HCT116 (cell line): Measurements from ENCODE around the gene ACTN1. TPM values are rescaled to one million over a fixed set of nuclear protein-coding genes. Genes with fewer than 3 reads are reported as not detected.

Experiments used
- ATAC-seq: fragments of 200-7000 bp; cut with Tn5 transposase; 2 replicates; pipeline ENCODE4 v1.9.1; 2020; ENCODE audit warnings: mild to moderate bottlenecking, moderate library complexity
- BruUV-seq: library from RNA; stranded (reverse); fragments of 400-500 nt; replicated peaks from 2 replicates; lab custom pipeline; 2021; lab: Mats Ljungman, UMichigan
- CTCF ChIA-PET: fragments of 300-600 bp; sonication (Branson Sonifier 250); formaldehyde crosslinking; loops from one replicate; lab custom pipeline; 2021; ENCODE audit warnings: antibody characterized with exemption; lab: Charles Lee
- POLR2A ChIA-PET: fragments of 300-600, 350-600 bp; sonication (Branson Sonifier 250); formaldehyde crosslinking; loops from one replicate; lab custom pipeline; 2021; ENCODE audit warnings: antibody characterized with exemption; lab: Charles Lee
- RAD21 ChIA-PET, 2 experiments: fragments of 300-600 bp; sonication (Branson Sonifier 250); formaldehyde crosslinking; loops; one replicate each; lab custom pipeline; 2023; ENCODE audit warnings: low total read pairs in 2 of 2; ENCODE audit not compliant: uncharacterized antibody in 2 of 2, unreplicated experiment in 2 of 2, low non-redundant PET in 1 of 2; lab: Charles Lee
- DNase-seq: peaks from one replicate; pipeline ENCODE4 v3.0.0-alpha.2; 2010; ENCODE audit warnings: low read depth, low spot score
- H2AFZ ChIP-seq: fragments of 200-600 bp; shearing (Covaris generic), sonication (generic); 2 replicates; pipeline ENCODE4 v1.6.1; 2017; ENCODE audit warnings: low read depth, mixed run types, mixed read lengths, antibody characterized with exemption, low read length; ENCODE audit not compliant: poor library complexity, severe bottlenecking
- H3K27ac ChIP-seq: 2 replicates; pipeline ENCODE4 v1.5.1; 2012; ENCODE audit warnings: low read depth, low read length
- H3K27me3 ChIP-seq: fragments of 200-600 bp; sonication (generic); 2 replicates; pipeline ENCODE4 v1.6.1; 2016; ENCODE audit warnings: mixed run types, low read length, mixed read lengths; ENCODE audit not compliant: insufficient read depth
- H3K36me3 ChIP-seq, 2 experiments: fragments of 200-500 bp in 1 of 2; fragments of 200-600 bp in 1 of 2; sonication (Bioruptor generic) in 1 of 2; sonication (generic) in 1 of 2; 2 replicates each; pipeline versions ENCODE4 v1.5.1 to v1.6.1; 2014 to 2016; ENCODE audit warnings: low read length in 2 of 2, inconsistent platforms in 1 of 2, mixed read lengths in 1 of 2, mixed run types in 1 of 2; ENCODE audit not compliant: insufficient read depth in 2 of 2, control insufficient read depth in 1 of 2
- H3K4me1 ChIP-seq, 2 experiments: fragments of 200-600 bp in 1 of 2; sonication (generic) in 1 of 2; 2 replicates each; pipeline versions ENCODE4 v1.5.1 to v1.6.1; 2012 to 2017; ENCODE audit warnings: low read length in 2 of 2, inconsistent platforms in 1 of 2, mild to moderate bottlenecking in 1 of 2, mixed read lengths in 1 of 2, mixed run types in 1 of 2, moderate library complexity in 1 of 2; ENCODE audit not compliant: insufficient read depth in 2 of 2, control insufficient read depth in 1 of 2
- H3K4me2 ChIP-seq: fragments of 200-600 bp; sonication (generic); 2 replicates; pipeline ENCODE4 v1.6.1; 2017; ENCODE audit warnings: mixed run types, low read length, mixed read lengths
- H3K4me3 ChIP-seq, 2 experiments: fragments of 200-600 bp in 1 of 2; sonication (generic) in 1 of 2; replicated peaks in 1 of 2; 2 replicates each; pipeline ENCODE4 v1.5.1; 2011 to 2016; ENCODE audit warnings: low read length in 2 of 2, control low read depth in 1 of 2, low read depth in 1 of 2, mild to moderate bottlenecking in 1 of 2, mixed read lengths in 1 of 2, mixed run types in 1 of 2
- H3K79me2 ChIP-seq: fragments of 200-600 bp; sonication (generic); 2 replicates; pipeline ENCODE4 v1.6.1; 2017; ENCODE audit warnings: mild to moderate bottlenecking, mixed run types, low read length, moderate library complexity, mixed read lengths; ENCODE audit not compliant: insufficient read depth
- H3K9ac ChIP-seq: fragments of 200-600 bp; sonication (generic); 2 replicates; pipeline ENCODE4 v1.6.1; 2016; ENCODE audit warnings: low read length, mixed read lengths
- H3K9me2 ChIP-seq: fragments of 200-600 bp; sonication (generic), shearing (Covaris generic); 2 replicates; pipeline ENCODE4 v1.6.1; 2017; ENCODE audit warnings: mixed run types, mild to moderate bottlenecking, moderate library complexity; ENCODE audit not compliant: insufficient read depth
- H3K9me3 ChIP-seq, 2 experiments: fragments of 200-500 bp in 1 of 2; fragments of 200-600 bp in 1 of 2; sonication (Bioruptor generic) in 1 of 2; sonication (generic) in 1 of 2; 2 replicates each; pipeline ENCODE4 v1.6.1; 2014 to 2017; ENCODE audit warnings: low read length in 2 of 2, mixed read lengths in 2 of 2, inconsistent platforms in 1 of 2, low read depth in 1 of 2, mild to moderate bottlenecking in 1 of 2, mixed run types in 1 of 2, moderate library complexity in 1 of 2; ENCODE audit not compliant: control insufficient read depth in 1 of 2, insufficient read depth in 1 of 2
- H4K20me1 ChIP-seq: fragments of 200-600 bp; sonication (generic), shearing (Covaris generic); 2 replicates; pipeline ENCODE4 v1.6.1; 2017; ENCODE audit warnings: mixed run types, mild to moderate bottlenecking, moderate library complexity; ENCODE audit not compliant: insufficient read depth
- ATF3 ChIP-seq: IDR thresholded peaks from 2 replicates; pipeline ENCODE4 v1.6.1; 2012
- CTCF ChIP-seq, 3 experiments: fragments of 200-600 bp in 1 of 3; sonication (generic) in 1 of 3; IDR thresholded peaks in 2 of 3; conservative IDR thresholded peaks in 1 of 3; 2 replicates each; pipeline ENCODE4 v1.5.1; 2012 to 2017; ENCODE audit warnings: low read depth in 2 of 3, low read length in 2 of 3, antibody characterized with exemption in 1 of 3, borderline replicate concordance in 1 of 3, control low read depth in 1 of 3, mild to moderate bottlenecking in 1 of 3, mixed read lengths in 1 of 3, mixed run types in 1 of 3, moderate library complexity in 1 of 3; ENCODE audit not compliant: insufficient read depth in 1 of 3
- EZH2 ChIP-seq: fragments of 200-600 bp; sonication (generic); IDR thresholded peaks from 2 replicates; pipeline ENCODE4 v1.6.1; 2017; ENCODE audit warnings: antibody characterized with exemption, mixed run types
- FOSL1 ChIP-seq: IDR thresholded peaks from 2 replicates; pipeline ENCODE4 v1.6.1; 2012; ENCODE audit warnings: low read depth
- JUND ChIP-seq: IDR thresholded peaks from 2 replicates; pipeline ENCODE4 v1.6.1; 2012
- POLR2A ChIP-seq: IDR thresholded peaks from 2 replicates; pipeline ENCODE4 v1.7.0; 2011; ENCODE audit warnings: borderline replicate concordance; ENCODE audit not compliant: insufficient read depth, insufficient read length; ENCODE audit errors: extremely low read depth
- REST ChIP-seq: IDR thresholded peaks from 2 replicates; pipeline ENCODE4 v1.6.1; 2012; ENCODE audit warnings: low read depth
- SRF ChIP-seq: IDR thresholded peaks from 2 replicates; pipeline ENCODE4 v1.6.1; 2012; ENCODE audit warnings: low read depth
- YY1 ChIP-seq: IDR thresholded peaks from 2 replicates; pipeline ENCODE4 v1.6.1; 2011; ENCODE audit warnings: low read length, low read depth, moderate library complexity, mild to moderate bottlenecking; ENCODE audit not compliant: insufficient replicate concordance; ENCODE audit errors: extremely low read depth
- ZFX ChIP-seq: fragments of 450-650 bp; IDR thresholded peaks from 2 replicates; pipeline ENCODE4 v1.6.1; 2017
- ZNF274 ChIP-seq: fragments of 200-500 bp; sonication (Bioruptor generic); IDR thresholded peaks from 2 replicates; pipeline ENCODE4 v1.6.1; 2014; ENCODE audit warnings: mild to moderate bottlenecking, low read depth, low read length, inconsistent platforms
- intact Hi-C: fragments of 100-400 bp; cut with micrococcal nuclease; formaldehyde crosslinking; loops from 2 replicates; pipeline ENCODE4 v1.10.0; 2022
- total RNA-seq: library from RNA; stranded (reverse); gene quantifications from one replicate; pipeline ENCODE4 v1.2.1, GENCODE V29; 2021; ENCODE audit not compliant: unreplicated experiment

The ACTN1 gene
- total RNA-seq, 1 experiment from 2014 or later, result 123 TPM

GRCh38 chr14:68939893-68940613, 39.0 kb downstream of the ACTN1 start:
- DNase-seq, result no peak
- 0 out of 2 replicates have a peak, but pooled peaks have one; percentile 20 for TF ChIP-seq SRF
- TF ChIP-seq ZNF274, result no peak
- peaks cover 45 to 65% of the 10 kb centered on the region in 2 experiments for H3K4me1 ChIP-seq
- POLR2A ChIA-PET, result interaction anchor here (0.6 to 1.3 kb wide), 2 partner anchors 9 to 125 kb away, joined by 3 to 6 read pairs; no protein-coding TSS in a partner anchor
- no peaks in the 10 kb centered on the region for H3K9me3 ChIP-seq
- CTCF ChIA-PET, result interaction anchor here (0.9 to 2.1 kb wide), 2 partner anchors 29 to 167 kb away, joined by 3 to 5 read pairs; no protein-coding TSS in a partner anchor
- no peaks in the 10 kb centered on the region for H3K9me2 ChIP-seq
- no peak overlapping the region for H2AFZ ChIP-seq
- peak overlapping the region; percentile 27; the same call in 1 of the 2 replicates for H3K4me2 ChIP-seq
- H3K36me3 ChIP-seq, result no peaks in the 10 kb centered on the region; a peak in 1 of 4 replicates
- H3K27me3 ChIP-seq, result no peaks in the 10 kb centered on the region
- H3K4me3 ChIP-seq, result no peak overlapping the region
- RAD21 ChIA-PET, result no interaction called here
- H4K20me1 ChIP-seq, result peaks cover 8% of the 10 kb centered on the region; the same call in 1 of the 2 replicates
- BruUV-seq, result no TSS peak
- no peak overlapping the region for H3K27ac ChIP-seq
- peaks cover 92% of the 10 kb centered on the region for H3K79me2 ChIP-seq
- intact Hi-C loops, result no loop called here
- H3K9ac ChIP-seq, result no peak overlapping the region
- ATAC-seq, result peak; percentile 41

- no peak for DNase-seq
- Histone ChIP-seq H2AFZ (no peak overlapping the region), H3K4me1 (peaks cover 45 to 65% of the 10 kb centered on the region in 2 experiments), H3K4me2 (0 out of 2 replicates have a peak overlapping the region, but pooled peaks have one; percentile 28), H4K20me1 (peaks cover 8% of the 10 kb centered on the region; the same call in 1 of the 2 replicates), H3K27me3 (no peaks in the 10 kb centered on the region), H3K9ac (no peak overlapping the region), H3K27ac (no peak overlapping the region), H3K79me2 (peaks cover 94% of the 10 kb centered on the region), H3K9me3 (no peaks in the 10 kb centered on the region), H3K36me3 (no peaks in the 10 kb centered on the region; a peak in 1 of 4 replicates), H3K4me3 (no peak overlapping the region), H3K9me2 (no peaks in the 10 kb centered on the region)
- BruUV-seq, result no TSS peak
- no peak for ATAC-seq
- intact Hi-C loops, result no loop called here
- ChIA-PET CTCF (interaction anchor here (0.9 to 2.1 kb wide), 2 partner anchors 28 to 168 kb away, joined by 3 to 5 read pairs; no protein-coding TSS in a partner anchor), RAD21 (no interaction called here), POLR2A (interaction anchor here (1.1 to 1.3 kb wide), 2 partner anchors 10 to 11 kb away, joined by 4 to 6 read pairs; no protein-coding TSS in a partner anchor)
- TF ChIP-seq FOSL1, result no peak
- no peak for TF ChIP-seq YY1
- no peak for TF ChIP-seq ATF3
- no peak for TF ChIP-seq ZNF274
- TF ChIP-seq POLR2A, result no peak
- no peak for TF ChIP-seq JUND
- no peak for TF ChIP-seq CTCF (IDR thresholded peaks at IDR 0.05 in 2 of 3, conservative IDR thresholded peaks at IDR 0.05 in 1 of 3; ENCODE audit: borderline replicate concordance in 1 of 3, insufficient read depth in 1 of 3, low read depth in 2 of 3, low read length in 2 of 3)
- TF ChIP-seq ZFX, result no peak
- TF ChIP-seq EZH2, result no peak
- TF ChIP-seq REST, result no peak
Observed at GRCh38 chr14:68939181-68939892, 39.8 kb downstream of the ACTN1 start.
